Loucy (cell line): ENCODE results near the gene TMEM183A.

Experiments used
- H2AFZ ChIP-seq: fragments of 200-600 bp; sonication (generic); 2 replicates; pipeline ENCODE4 v1.6.0; 2016; ENCODE audit warnings: antibody characterized with exemption, mild to moderate bottlenecking, low read length, moderate library complexity
- H3F3A ChIP-seq: fragments of 200-600 bp; 2 replicates; pipeline ENCODE4 v1.6.0; 2016; ENCODE audit warnings: antibody characterized with exemption, low read depth, mild to moderate bottlenecking
- H3K27me3 ChIP-seq: fragments of 200-600 bp; sonication (generic); 2 replicates; pipeline ENCODE4 v1.6.1; 2014; ENCODE audit warnings: low read length, mild to moderate bottlenecking; ENCODE audit not compliant: insufficient read depth, poor library complexity, severe bottlenecking
- H3K36me3 ChIP-seq: fragments of 200-600 bp; sonication (generic); 2 replicates; pipeline ENCODE4 v1.6.1; 2016; ENCODE audit warnings: low read length; ENCODE audit not compliant: insufficient read depth
- H3K4me1 ChIP-seq: fragments of 200-600 bp; sonication (generic); 2 replicates; pipeline ENCODE4 v1.5.1; 2014; ENCODE audit warnings: low read length, mild to moderate bottlenecking; ENCODE audit not compliant: insufficient read depth, poor library complexity, severe bottlenecking
- H3K4me2 ChIP-seq: fragments of 200-600 bp; sonication (generic); 2 replicates; pipeline ENCODE4 v1.6.0; 2014; ENCODE audit warnings: antibody characterized with exemption, low read length, low read depth, mild to moderate bottlenecking; ENCODE audit not compliant: poor library complexity, severe bottlenecking
- H3K4me3 ChIP-seq: fragments of 200-600 bp; sonication (generic); 2 replicates; pipeline ENCODE4 v1.5.1; 2014; ENCODE audit warnings: low read length, mild to moderate bottlenecking, mixed read lengths; ENCODE audit not compliant: poor library complexity, severe bottlenecking
- H3K79me2 ChIP-seq: fragments of 200-600 bp; sonication (generic); 2 replicates; pipeline ENCODE4 v1.6.1; 2014; ENCODE audit warnings: low read length; ENCODE audit not compliant: insufficient read depth
- H3K9ac ChIP-seq: fragments of 200-600 bp; sonication (generic); 2 replicates; pipeline ENCODE4 v1.6.0; 2014; ENCODE audit warnings: mild to moderate bottlenecking, low read depth, low read length, moderate library complexity; ENCODE audit not compliant: poor library complexity, severe bottlenecking
- H3K9me2 ChIP-seq: fragments of 200-600 bp; sonication (generic); replicated peaks from 2 replicates; pipeline ENCODE4 v1.6.1; 2016; ENCODE audit warnings: low read depth, low read length, mixed read lengths
- H3K9me3 ChIP-seq: fragments of 200-600 bp; sonication (generic); 2 replicates; pipeline ENCODE4 v1.6.1; 2014; ENCODE audit warnings: mild to moderate bottlenecking, antibody characterized with exemption, low read length, low read depth; ENCODE audit not compliant: insufficient read depth
- H4K20me1 ChIP-seq: fragments of 200-600 bp; sonication (generic); 2 replicates; pipeline ENCODE4 v1.6.0; 2014; ENCODE audit warnings: antibody characterized with exemption, low read length, mild to moderate bottlenecking; ENCODE audit not compliant: insufficient read depth, poor library complexity, severe bottlenecking
- EZH2phosphoT487 ChIP-seq: fragments of 200-600 bp; IDR thresholded peaks from 2 replicates; pipeline ENCODE4 v1.6.1; 2018; ENCODE audit warnings: antibody characterized with exemption, mild to moderate bottlenecking, moderate library complexity, borderline replicate concordance
- TF ChIP-seq, protein P1 (sequence below): fragments of 200-600 bp; sonication (generic); conservative IDR thresholded peaks from 2 replicates; pipeline ENCODE4 v1.5.1; 2014; ENCODE audit warnings: mild to moderate bottlenecking, antibody characterized with exemption, low read length

The TMEM183A gene

DNA sequence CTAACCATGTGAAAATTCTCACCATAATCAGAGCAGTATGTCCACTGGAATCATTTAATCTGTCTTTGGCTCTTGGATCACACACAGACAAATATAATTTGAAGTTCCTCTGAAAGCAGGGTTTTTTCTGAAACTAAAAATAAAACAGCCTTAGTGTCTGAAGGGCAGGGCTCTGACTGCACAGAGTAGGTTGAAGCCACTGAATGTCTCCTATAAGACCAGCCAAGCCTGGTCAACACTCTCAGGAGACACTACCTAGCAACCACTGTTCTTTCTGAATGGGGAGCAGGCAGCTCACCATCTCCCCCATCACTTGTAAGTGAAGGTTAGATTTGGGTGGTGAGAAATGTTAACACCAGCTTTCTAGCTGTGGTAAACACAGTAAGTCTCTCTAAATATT is 16.1 kb upstream of the TMEM183A start:
- H3K4me3 ChIP-seq: no peak overlapping the region
- H3K9ac ChIP-seq: no peak overlapping the region
- no peaks in the 10 kb centered on the region for H3K36me3 ChIP-seq
- no peak overlapping the region for H3K4me2 ChIP-seq
- H2AFZ ChIP-seq: no peak overlapping the region
- H3K27me3 ChIP-seq: no peaks in the 10 kb centered on the region
- no peak for TF ChIP-seq EZH2phosphoT487
- peaks cover 4% of the 10 kb centered on the region for H3K4me1 ChIP-seq
- H3K79me2 ChIP-seq: no peaks in the 10 kb centered on the region
- H3K9me3 ChIP-seq: no peaks in the 10 kb centered on the region
- H3K9me2 ChIP-seq: no peaks in the 10 kb centered on the region
- no peaks in the 10 kb centered on the region for H3F3A ChIP-seq
- no peaks in the 10 kb centered on the region for H4K20me1 ChIP-seq

DNA sequence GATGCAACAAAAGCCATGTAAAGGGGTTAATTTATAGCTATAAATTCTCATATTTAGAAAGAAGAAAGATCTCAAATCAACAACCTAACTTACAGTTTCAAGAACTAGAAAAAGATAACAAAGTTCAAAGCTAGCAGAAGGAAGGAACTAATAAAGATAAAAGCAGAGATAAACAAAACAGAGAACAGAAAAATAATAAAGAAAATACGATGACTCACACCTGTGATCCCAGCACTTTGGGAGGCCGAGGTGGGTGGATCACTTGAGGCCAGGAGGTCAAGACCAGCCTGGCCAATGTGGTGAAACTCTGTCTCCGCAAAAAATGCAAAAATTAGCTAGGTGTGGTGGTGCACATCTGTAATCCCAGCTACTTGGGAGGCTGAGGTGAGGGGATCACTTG is 12.4 kb upstream of the TMEM183A start:
- TF ChIP-seq, protein P1, sequence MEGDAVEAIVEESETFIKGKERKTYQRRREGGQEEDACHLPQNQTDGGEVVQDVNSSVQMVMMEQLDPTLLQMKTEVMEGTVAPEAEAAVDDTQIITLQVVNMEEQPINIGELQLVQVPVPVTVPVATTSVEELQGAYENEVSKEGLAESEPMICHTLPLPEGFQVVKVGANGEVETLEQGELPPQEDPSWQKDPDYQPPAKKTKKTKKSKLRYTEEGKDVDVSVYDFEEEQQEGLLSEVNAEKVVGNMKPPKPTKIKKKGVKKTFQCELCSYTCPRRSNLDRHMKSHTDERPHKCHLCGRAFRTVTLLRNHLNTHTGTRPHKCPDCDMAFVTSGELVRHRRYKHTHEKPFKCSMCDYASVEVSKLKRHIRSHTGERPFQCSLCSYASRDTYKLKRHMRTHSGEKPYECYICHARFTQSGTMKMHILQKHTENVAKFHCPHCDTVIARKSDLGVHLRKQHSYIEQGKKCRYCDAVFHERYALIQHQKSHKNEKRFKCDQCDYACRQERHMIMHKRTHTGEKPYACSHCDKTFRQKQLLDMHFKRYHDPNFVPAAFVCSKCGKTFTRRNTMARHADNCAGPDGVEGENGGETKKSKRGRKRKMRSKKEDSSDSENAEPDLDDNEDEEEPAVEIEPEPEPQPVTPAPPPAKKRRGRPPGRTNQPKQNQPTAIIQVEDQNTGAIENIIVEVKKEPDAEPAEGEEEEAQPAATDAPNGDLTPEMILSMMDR: no peak
- TF ChIP-seq EZH2phosphoT487: no peak
- Histone ChIP-seq H3K9me3 (no peaks in the 10 kb centered on the region), H3K9ac (no peak overlapping the region), H2AFZ (no peak overlapping the region), H3K27me3 (no peaks in the 10 kb centered on the region), H3K9me2 (no peaks in the 10 kb centered on the region), H3K4me2 (no peak overlapping the region), H3K36me3 (no peaks in the 10 kb centered on the region), H3K79me2 (no peaks in the 10 kb centered on the region), H4K20me1 (no peaks in the 10 kb centered on the region), H3K4me1 (peaks cover 13% of the 10 kb centered on the region), H3K4me3 (no peak overlapping the region), H3F3A (no peaks in the 10 kb centered on the region)

DNA sequence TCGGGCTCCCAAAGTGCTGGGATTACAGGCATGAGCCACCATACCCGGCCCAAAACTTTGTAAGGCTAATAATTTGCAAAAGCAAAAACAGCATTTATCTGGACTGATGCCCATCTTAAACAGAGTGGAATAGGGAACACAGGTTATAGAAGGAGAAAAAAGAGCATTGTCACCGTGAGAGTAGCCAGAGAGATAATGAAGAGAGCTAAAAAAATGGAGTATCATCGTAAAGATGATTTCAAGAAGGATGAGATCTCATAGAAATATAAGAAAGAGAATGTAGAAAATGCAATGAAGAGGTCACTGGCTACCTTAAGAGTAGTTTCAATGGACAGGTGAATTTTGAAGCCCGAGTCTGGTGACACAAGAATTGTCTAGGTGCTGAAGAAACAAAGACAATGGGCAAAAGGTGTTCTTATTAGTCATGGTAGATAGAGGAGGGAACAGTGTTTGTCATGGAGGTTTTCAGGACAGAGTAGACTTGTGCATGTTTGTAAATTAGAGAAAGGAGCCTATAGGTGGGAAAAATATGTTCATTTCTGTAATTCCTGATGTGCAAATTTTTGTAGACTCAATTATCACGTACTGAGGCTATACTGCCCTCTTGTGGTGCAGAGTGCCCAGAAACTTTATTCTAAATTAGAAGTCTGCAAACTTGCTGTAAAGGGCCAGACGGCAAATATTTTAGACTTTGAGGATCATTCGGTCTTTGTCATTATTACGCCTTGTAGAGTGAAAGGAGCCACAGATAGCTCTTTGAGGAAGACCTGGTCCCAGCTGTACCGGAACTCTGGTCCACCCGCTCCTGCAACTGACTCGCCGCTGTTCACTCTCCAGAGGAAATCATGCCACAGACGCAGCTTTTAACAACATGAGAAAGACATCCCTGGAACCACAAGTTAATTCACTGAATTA is 8.1 kb upstream of the TMEM183A start:
- no peak for TF ChIP-seq EZH2phosphoT487
- TF ChIP-seq, protein P1: peak; percentile 90
- Histone ChIP-seq H3K79me2 (no peaks in the 10 kb centered on the region), H4K20me1 (no peaks in the 10 kb centered on the region), H3K36me3 (no peaks in the 10 kb centered on the region), H2AFZ (peak overlapping the region; percentile 68), H3K4me2 (peak overlapping the region; percentile 54), H3F3A (no peaks in the 10 kb centered on the region), H3K9me2 (no peaks in the 10 kb centered on the region), H3K9ac (peak overlapping the region; percentile 38), H3K4me1 (peaks cover 16% of the 10 kb centered on the region), H3K27me3 (no peaks in the 10 kb centered on the region), H3K9me3 (no peaks in the 10 kb centered on the region), H3K4me3 (peak overlapping the region; percentile 31)
